GM18951 (cell line): ENCODE results near the gene CRYGA.

Experiments
- POLR2A ChIP-seq: IDR thresholded peaks from 4 replicates; pipeline ENCODE4 v1.6.1; 2011; ENCODE audit warnings: mild to moderate bottlenecking; ENCODE audit not compliant: insufficient read length, insufficient read depth; ENCODE audit errors: extremely low read depth
- in situ Hi-C: fragments of 300-500 bp; cut with MboI; formaldehyde crosslinking; loops from one replicate; pipeline ENCODE4 v1.12.0; 2022; ENCODE audit warnings: low sequenced_read_pairs, mixed read lengths, inconsistent platforms; ENCODE audit not compliant: unreplicated experiment

Gene CRYGA

DNA sequence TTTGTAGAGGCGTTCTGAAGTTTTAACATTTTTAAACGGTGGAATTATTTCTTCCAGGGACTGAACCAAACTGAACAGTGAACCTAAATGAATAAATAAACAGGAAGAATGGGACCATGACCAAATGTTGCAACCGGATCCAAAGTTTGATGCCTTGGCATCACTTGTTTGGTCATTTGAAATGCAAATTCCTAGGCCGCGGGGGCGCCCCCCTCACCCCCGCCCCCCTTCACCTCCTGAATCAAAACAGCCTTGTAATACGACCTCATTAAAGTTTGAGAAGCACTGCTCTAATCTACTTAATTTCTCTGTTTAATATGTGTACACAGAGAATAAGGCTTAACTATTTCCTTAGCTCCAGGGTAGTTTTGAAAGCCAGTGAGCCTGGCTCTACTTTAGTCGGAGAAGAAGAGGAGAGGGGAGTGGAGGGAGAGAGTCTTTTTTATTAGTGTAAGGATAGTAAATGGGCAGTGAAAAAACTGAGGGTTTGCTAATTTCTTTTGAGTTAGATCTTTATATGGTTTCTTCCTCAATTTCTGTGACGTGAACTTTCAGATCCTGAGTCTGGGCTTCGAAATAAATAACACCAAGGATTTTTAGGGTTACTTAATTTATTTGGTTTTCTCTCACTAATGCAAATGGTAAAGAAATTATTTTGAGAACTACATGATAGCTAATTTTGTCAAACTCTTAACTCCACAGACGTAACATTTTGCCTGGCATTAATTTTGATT, 20.8 kb upstream of the CRYGA start:
- no peak for TF ChIP-seq POLR2A
- in situ Hi-C loops = no loop called here

DNA sequence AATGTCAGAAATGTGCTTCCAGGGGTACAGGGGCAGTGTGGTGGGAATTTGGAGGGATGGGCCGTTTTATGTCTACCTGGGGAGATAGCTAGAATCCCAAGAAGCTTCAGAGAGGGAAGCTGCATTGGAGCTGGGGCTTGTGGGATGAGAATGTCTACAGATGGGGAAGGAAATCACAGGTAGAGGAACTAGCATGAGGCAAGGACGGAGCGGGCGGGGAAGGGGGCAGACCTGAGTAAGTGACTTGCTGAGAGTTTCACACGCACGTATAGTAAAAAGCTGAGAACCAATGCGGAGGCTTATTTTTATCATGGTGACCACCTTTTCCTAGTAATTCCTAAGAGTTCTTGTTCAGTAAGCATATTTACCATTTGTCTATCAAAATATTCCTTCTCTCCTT, 20.1 kb upstream of the CRYGA start:
- TF ChIP-seq POLR2A = no peak
- in situ Hi-C loops = no loop called here

DNA sequence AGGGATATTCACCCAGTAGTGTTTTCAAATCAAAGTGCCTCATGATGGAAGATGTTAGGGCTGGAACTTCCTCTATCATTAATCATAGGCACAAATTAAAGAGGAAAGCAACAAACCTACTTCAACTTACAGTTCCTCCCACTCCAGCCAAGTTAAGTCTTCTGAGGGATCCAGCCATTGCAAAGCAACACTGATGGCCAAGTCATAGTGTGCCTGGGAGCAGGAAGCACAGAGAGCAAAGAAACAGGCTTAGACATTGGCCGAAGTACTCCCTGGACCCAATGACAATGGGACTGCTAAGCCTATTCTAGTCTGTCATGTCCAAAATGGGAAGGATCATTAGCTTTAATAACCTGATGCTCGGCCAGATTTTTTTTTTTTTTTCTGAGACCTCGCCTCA, 19.4 kb upstream of the CRYGA start:
- in situ Hi-C loops = no loop called here

DNA sequence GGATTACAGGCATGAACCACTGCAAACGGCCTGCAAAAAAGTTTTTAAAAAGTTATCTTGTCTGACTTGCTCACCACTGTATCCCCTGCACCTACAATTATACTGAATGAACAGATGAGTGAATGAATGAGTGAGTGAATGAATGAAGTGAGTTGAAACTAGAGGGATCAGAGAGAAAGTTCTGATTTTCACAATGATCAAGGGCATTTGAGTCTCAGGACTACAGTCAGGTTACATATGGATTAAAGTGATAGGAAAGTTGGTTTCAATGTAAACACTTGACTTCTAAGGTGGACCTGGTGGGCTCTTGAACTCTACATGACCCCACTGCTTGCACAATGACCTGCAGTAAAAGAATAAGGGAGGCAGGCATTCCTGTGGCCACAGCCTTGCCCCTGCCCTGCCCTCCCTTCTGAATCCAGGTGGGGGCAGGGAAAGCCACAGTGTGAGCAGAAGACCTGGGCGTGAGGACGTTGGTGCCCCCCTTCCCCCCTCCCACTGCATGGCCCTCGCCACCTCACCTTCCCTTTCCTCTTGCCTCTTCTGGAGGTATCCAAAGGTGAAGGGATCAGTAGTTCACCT, 15.7 kb upstream of the CRYGA start:
- in situ Hi-C loops = no loop called here
- no peak for TF ChIP-seq POLR2A

More for the DNA sequence above, 19.4 kb upstream of the CRYGA start:
- TF ChIP-seq POLR2A = no peak

DNA sequence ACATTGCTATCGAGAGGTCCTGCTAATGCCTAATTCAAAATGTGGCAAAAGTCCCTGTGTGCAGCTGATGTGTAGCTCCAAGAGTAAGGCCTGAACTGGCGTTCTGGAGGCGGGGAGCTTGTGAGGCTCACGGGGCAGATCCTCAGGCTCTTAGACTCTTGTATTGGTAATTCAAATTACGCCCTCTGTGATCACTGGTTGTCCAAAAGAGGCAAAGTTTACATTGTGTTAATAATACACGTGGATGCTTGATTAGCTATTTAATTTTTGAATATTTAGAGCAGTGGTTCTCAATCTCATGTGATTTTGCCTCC, 12.4 kb upstream of the CRYGA start:
- in situ Hi-C loops = no loop called here
- no peak for TF ChIP-seq POLR2A

DNA sequence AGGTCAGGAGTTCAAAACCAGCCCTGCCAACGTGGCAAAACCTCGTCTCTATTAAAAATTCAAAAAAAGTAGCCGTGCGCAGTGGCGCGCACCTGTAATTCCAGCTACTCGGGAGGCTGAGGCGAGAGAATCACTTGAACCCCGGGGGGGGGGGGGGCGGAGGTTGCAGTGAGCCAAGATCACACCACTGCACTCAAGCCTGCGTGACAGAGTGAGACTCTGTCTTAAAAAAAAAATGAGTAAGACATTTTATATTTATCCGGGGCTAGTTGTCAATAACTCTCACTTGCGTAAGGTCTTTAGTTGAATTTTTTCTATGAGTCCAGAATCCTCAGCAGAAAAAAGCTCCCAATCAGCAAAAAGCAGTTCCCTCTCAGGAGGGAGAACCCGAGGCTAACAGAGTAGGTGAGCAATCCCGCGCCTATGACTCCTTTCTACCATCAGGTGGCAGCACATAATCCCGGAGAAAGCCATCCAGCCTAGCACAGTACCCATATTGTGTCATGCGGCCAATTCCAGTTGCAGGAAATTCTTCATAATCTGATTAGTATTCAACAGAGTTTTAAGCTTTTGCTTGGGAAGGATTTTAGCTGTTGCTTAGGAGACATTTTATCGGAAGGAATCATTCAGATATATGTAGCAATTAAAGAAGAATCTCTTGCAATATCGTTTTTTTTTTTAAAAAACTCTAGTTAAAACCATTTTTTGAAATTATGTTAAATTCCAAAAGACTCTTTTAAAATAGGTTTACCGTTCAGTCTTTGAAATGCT, 11.9 kb upstream of the CRYGA start:
- in situ Hi-C loops = no loop called here
- no peak for TF ChIP-seq POLR2A

DNA sequence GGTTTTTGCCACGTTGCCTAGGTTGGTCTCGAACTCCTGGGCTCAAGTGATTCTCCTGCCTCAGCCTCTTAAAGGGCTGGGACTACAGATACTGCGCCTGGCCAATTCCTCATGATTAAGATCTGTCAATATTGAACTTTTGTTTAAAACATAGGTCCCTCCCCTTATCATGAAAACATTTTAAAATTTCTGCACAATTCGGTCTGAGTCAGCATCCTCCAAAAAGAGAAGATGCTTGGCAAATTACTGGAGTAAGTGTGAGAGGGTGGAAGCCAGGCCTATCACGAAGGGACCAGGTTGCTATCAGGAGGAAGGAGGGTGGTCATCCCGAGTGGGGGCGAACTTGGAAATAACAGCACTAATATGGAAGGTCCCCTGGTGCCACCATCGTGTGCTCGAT, 10.8 kb upstream of the CRYGA start:
- no peak for TF ChIP-seq POLR2A
- in situ Hi-C loops = no loop called here

DNA sequence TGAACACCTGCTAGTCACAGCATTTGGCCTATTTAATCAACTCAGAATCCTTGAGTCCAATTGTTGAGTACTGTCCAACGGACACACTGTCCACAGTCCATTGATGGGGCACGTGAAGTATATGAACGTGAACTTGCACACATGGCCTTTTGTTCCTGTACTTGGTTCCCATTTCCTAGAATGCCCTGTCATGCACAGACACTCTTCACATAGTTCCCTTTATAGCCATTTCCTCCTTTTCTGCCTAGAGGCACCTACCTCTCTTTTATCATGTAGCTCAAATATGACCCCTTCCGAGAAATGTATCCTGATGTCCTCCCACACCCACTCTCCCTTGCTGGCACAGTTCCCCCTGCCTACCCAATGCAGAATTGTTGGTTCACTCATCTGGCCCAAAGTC, 8.7 kb upstream of the CRYGA start:
- no peak for TF ChIP-seq POLR2A
- in situ Hi-C loops = no loop called here

DNA sequence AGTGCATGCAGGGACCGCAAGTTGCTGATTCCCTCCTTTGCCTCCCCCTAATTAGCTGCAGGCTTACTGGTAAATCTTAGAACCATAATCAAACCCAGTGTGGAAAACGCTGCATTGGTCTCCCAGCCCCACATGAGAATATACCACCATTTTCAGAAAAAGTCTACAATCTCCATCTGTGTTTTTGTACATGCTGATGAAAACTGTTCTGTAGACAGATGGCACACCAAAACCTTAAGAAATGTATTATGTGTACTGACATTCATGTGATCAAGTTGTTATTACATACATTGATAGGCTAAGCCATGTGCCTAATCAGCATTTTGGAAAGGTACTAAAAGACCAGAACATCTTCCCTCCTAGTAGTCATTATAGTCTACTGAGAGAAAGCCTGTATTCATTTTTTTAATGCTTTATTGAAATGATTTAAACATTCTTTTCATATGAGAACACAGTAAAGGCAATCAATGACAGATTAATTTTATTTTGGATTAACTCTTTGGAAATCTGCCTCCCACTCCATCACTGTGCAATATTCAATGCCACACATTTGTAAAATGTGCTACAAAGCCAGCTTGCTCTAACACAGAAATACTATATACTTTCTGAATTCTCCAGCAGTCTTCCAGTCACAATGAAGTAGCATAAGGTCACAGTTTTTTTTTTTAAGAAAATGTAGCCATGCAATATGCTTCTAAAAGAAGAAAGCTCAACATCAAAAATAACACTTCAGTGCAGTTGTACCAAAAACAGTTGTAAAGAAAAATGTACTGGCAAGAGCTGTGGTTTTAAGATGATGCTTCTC, 1.8 kb upstream of the CRYGA start:
- TF ChIP-seq POLR2A = no peak
- in situ Hi-C loops = no loop called here

DNA sequence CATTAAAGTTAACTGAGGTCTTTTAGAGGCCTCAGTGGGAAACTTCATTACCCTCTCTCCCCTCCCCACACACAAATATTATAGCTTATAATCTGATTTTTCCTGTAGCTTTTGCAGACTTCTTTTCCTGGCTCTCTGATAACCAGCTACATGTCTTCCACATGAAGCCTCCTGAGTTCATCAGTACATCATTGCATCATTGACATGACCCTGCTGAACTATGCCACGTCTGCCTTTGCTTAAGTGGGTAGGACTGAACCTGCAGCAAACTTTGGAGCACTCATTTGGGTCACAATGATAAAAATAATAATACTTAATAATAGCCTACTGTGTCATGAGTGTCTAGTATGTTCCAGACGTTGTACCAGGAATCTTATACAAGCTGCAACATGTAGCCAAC, 7.0 kb downstream of the CRYGA start:
- in situ Hi-C loops = no loop called here
- TF ChIP-seq POLR2A = no peak

DNA sequence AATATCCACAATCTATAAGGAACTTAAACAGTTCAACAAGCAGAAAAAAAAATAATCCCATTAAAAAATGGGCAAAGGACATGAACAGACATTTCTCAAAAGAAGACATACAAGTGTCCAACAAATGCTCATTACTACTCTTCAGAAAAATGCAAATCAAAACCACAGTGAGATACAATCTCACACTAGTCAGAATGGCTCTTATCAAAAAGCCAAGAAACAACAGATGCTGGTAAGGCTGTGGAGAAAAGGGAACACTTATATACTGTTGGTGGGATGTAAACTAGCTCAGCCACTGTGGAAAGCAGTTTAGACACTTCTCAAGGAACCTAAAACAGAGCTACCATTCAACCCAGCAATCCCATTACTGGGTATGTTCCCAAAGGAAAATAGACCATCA, 10.2 kb downstream of the CRYGA start:
- TF ChIP-seq POLR2A = no peak
- in situ Hi-C loops = no loop called here

DNA sequence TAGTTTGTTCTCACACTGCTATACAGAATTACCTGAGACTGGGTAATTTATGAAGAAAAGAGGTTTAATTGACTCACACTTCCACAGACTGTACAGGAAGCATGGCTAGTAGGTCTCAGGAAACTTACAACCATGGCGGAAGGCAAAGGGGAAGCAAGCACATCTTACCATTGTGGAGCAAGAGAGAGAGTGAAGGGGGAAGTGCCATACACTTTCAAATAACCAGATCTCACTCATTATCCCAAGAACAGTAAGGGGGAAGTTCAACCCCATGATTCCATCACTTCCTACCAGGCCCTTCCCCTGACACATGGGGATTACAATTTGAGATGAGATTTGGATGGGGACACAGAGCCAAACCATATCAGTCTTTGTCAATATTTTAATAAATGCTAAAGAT, 12.4 kb downstream of the CRYGA start:
- TF ChIP-seq POLR2A = no peak
- in situ Hi-C loops = no loop called here

DNA sequence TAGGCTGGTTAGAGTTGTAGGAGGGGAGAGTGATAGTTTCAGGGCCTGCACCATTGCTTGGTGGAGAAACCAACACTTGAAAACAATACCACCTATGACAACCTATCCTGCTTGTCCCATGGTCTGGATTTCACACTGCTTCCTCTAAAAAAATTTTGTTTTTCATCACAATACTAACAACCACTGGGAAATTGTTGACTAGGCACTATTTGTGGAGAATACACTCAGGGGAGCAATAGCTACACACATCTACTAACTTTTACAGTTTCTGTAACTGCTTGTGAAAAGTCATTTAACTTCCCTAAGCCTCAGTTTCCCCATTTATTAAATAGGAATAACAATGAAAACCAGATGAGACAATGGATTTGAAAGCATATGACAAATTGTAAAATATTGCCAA, 13.3 kb downstream of the CRYGA start:
- in situ Hi-C loops = no loop called here
- no peak for TF ChIP-seq POLR2A
